Measurements from ENCODE around the gene BUD23. TPM values are rescaled to one million over a fixed set of nuclear protein-coding genes. Genes with fewer than 3 reads are reported as not detected.

The BUD23 gene
- total RNA-seq, 4 donors from 2014 or later, result 12.4 to 54.6 (median 31.5) TPM

- peaks cover 0 to 7% of the 10 kb centered on the region in 2 donors for H3K4me1 ChIP-seq
- no peaks in the 10 kb centered on the region for H3K9me3 ChIP-seq
- intact Hi-C loops (cut with DNase I; ENCODE audit: low total_unique reads), result no loop called here
- H3K27ac ChIP-seq, result no peak overlapping the region
- TF ChIP-seq POLR2A (IDR thresholded peaks at IDR 0.05) (no peak), CTCF (IDR thresholded peaks at IDR 0.05) (no peak)
- H3K4me3 ChIP-seq, result peak overlapping the region; percentile 32 to 59
- DNase-seq, result no peak
- no peaks in the 10 kb centered on the region for H3K27me3 ChIP-seq
- H3K36me3 ChIP-seq, result no peaks in the 10 kb centered on the region
These were observed 14.5 kb upstream of the BUD23 start for GRCh38 chr7:73668886-73669230.

GRCh38 chr7:73669288-73669701 is 14.1 kb upstream of the BUD23 start:
- intact Hi-C loops (cut with DNase I; ENCODE audit: low total_unique reads), result no loop called here
- Histone ChIP-seq H3K4me1 (peaks cover 0 to 7% of the 10 kb centered on the region in 2 donors), H3K27ac (no peak overlapping the region), H3K27me3 (no peaks in the 10 kb centered on the region), H3K36me3 (no peaks in the 10 kb centered on the region), H3K9me3 (no peaks in the 10 kb centered on the region), H3K4me3 (no peak overlapping the region)
- no peak for DNase-seq
- TF ChIP-seq CTCF (IDR thresholded peaks at IDR 0.05), result no peak
- TF ChIP-seq POLR2A (IDR thresholded peaks at IDR 0.05), result no peak

GRCh38 chr7:73669858-73670385 is 13.5 kb upstream of the BUD23 start:
- intact Hi-C loops (cut with DNase I; ENCODE audit: low total_unique reads), result no loop called here
- Histone ChIP-seq H3K27me3 (no peaks in the 10 kb centered on the region), H3K27ac (no peak overlapping the region), H3K9me3 (no peaks in the 10 kb centered on the region), H3K4me3 (no peak overlapping the region), H3K4me1 (peaks cover 0 to 7% of the 10 kb centered on the region in 2 donors), H3K36me3 (no peaks in the 10 kb centered on the region)
- no peak for DNase-seq
- TF ChIP-seq POLR2A (IDR thresholded peaks at IDR 0.05) (no peak), CTCF (IDR thresholded peaks at IDR 0.05) (no peak)

- no peak for TF ChIP-seq POLR2A (IDR thresholded peaks at IDR 0.05)
- TF ChIP-seq CTCF (IDR thresholded peaks at IDR 0.05), result no peak
- H3K27ac ChIP-seq, result no peak overlapping the region
- H3K36me3 ChIP-seq, result no peaks in the 10 kb centered on the region
- H3K9me3 ChIP-seq, result no peaks in the 10 kb centered on the region
- peaks cover 0 to 7% of the 10 kb centered on the region in 2 donors for H3K4me1 ChIP-seq
- H3K4me3 ChIP-seq, result no peak overlapping the region
- intact Hi-C loops (cut with DNase I; ENCODE audit: low total_unique reads), result no loop called here
- DNase-seq, result no peak
- H3K27me3 ChIP-seq, result no peaks in the 10 kb centered on the region
These were observed 12.1 kb upstream of the BUD23 start for GRCh38 chr7:73671322-73671661.

- Histone ChIP-seq H3K9me3 (no peaks in the 10 kb centered on the region), H3K27ac (no peak overlapping the region), H3K4me1 (peaks cover 0 to 7% of the 10 kb centered on the region in 2 donors), H3K36me3 (no peaks in the 10 kb centered on the region), H3K27me3 (no peaks in the 10 kb centered on the region), H3K4me3 (no peak overlapping the region)
- TF ChIP-seq CTCF (IDR thresholded peaks at IDR 0.05) (no peak), POLR2A (IDR thresholded peaks at IDR 0.05) (no peak)
- intact Hi-C loops (cut with DNase I; ENCODE audit: low total_unique reads), result no loop called here
- no peak for DNase-seq
These were observed 11.4 kb upstream of the BUD23 start for GRCh38 chr7:73671857-73672445.
